Hematopoietic multipotent progenitor cell treated with erythropoietin and hydrocortisone succinate and interleukin-3 and kit ligand, for 4 days (in vitro differentiated cells): ENCODE measurements around the gene GALNT16.
A peak's percentile ranks its signal among the peaks of the same experiment; 100 is the strongest.
"Not testable (repeated sequence)": the region's sequence is repeated elsewhere in the genome, so short reads cannot be mapped to it uniquely, and the experiment has no call there.

Experiments
- DNase-seq: peaks from one replicate; pipeline ENCODE4 v3.0.0-alpha.2; 2015

Gene GALNT16

GRCh38 chr14:69260190-69260860 is 367 bp downstream of the GALNT16 start:
- DNase-seq: peak; percentile 27

GRCh38 chr14:69260861-69261564 is 1.1 kb downstream of the GALNT16 start:
- DNase-seq: peak; percentile 26

GRCh38 chr14:69261761-69262331 is 1.9 kb downstream of the GALNT16 start:
- DNase-seq: no peak

- DNase-seq: no peak
These were observed 2.6 kb downstream of the GALNT16 start for GRCh38 chr14:69262516-69262915.

- no peak for DNase-seq
These were observed 3.4 kb downstream of the GALNT16 start for GRCh38 chr14:69263364-69263763.

GRCh38 chr14:69263771-69264170 is 3.8 kb downstream of the GALNT16 start:
- DNase-seq: no peak

GRCh38 chr14:69266572-69267345 is 6.8 kb downstream of the GALNT16 start:
- no peak for DNase-seq

GRCh38 chr14:69267492-69267891 is 7.5 kb downstream of the GALNT16 start:
- DNase-seq: no peak

- DNase-seq: no peak
These were observed 8.3 kb downstream of the GALNT16 start for GRCh38 chr14:69268223-69268622.

GRCh38 chr14:69268763-69269162 is 8.8 kb downstream of the GALNT16 start:
- DNase-seq: no peak

GRCh38 chr14:69269381-69269780 is 9.4 kb downstream of the GALNT16 start:
- no peak for DNase-seq

- no peak for DNase-seq
These were observed 10.1 kb downstream of the GALNT16 start for GRCh38 chr14:69270097-69270496.

GRCh38 chr14:69270795-69271708 is 11.1 kb downstream of the GALNT16 start:
- no peak for DNase-seq

- no peak for DNase-seq
These were observed 14.4 kb downstream of the GALNT16 start for GRCh38 chr14:69274321-69274720.

GRCh38 chr14:69275331-69275730 is 15.4 kb downstream of the GALNT16 start:
- DNase-seq: no peak

- not testable (repeated sequence) for DNase-seq
These were observed 17.4 kb downstream of the GALNT16 start for GRCh38 chr14:69277356-69277755.

GRCh38 chr14:69280746-69281291 is 20.9 kb downstream of the GALNT16 start:
- DNase-seq: no peak

GRCh38 chr14:69281450-69282169 is 21.7 kb downstream of the GALNT16 start:
- no peak for DNase-seq

- DNase-seq: no peak
These were observed 22.5 kb downstream of the GALNT16 start for GRCh38 chr14:69282448-69282847.

- DNase-seq: no peak
These were observed 24.2 kb downstream of the GALNT16 start for GRCh38 chr14:69284170-69284569.

- no peak for DNase-seq
These were observed 25.8 kb downstream of the GALNT16 start for GRCh38 chr14:69285661-69286255.
